GM12878 (cell line): Measurements from ENCODE around the gene MESP2.
"Not testable (repeated sequence)": the region's sequence is repeated elsewhere in the genome, so short reads cannot be mapped to it uniquely, and the experiment has no call there.

Experiments used
- POLR2AphosphoS5 ChIP-seq: IDR thresholded peaks from 2 replicates; pipeline ENCODE4 v1.6.1; 2011; ENCODE audit warnings: mild to moderate bottlenecking, low read length, inconsistent platforms
- SRF ChIP-seq, 2 experiments: IDR thresholded peaks; 2 replicates each; pipeline ENCODE4 v1.6.1; 2011; ENCODE audit warnings: low read depth in 2 of 2, low read length in 2 of 2, mild to moderate bottlenecking in 1 of 2, moderate library complexity in 1 of 2

- not testable (repeated sequence) for TF ChIP-seq SRF (IDR thresholded peaks at IDR 0.05; ENCODE audit: low read depth in 2 of 2, low read length in 2 of 2); POLR2AphosphoS5
Measured at GRCh38 chr15:89788585-89788984, 12.5 kb downstream of the MESP2 start.
